ENCODE measurements around the gene STRBP. TPM values are rescaled to one million over a fixed set of nuclear protein-coding genes. Genes with fewer than 3 reads are reported as not detected.

The STRBP gene
- total and polyA plus RNA-seq, 2 experiments from 2014 or later = 1.4 to 2.5 TPM

GRCh38 chr9:123175854-123176629 is 92.3 kb downstream of the STRBP start:
- in situ Hi-C loops (cut with MboI) = no loop called here
- Histone ChIP-seq H3K9me3 (ENCODE audit: low read depth) (no peaks in the 10 kb centered on the region), H3K9me2 (ENCODE audit: insufficient read depth) (no peaks in the 10 kb centered on the region), H3K27ac (no peak overlapping the region), H3K36me3 (ENCODE audit: low read depth) (no peaks in the 10 kb centered on the region), H3K4me2 (ENCODE audit: unreplicated experiment) (peak overlapping the region; percentile 19), H3K4me3 (no peak overlapping the region), H3K27me3 (replicated peaks; ENCODE audit: insufficient read depth) (no peaks in the 10 kb centered on the region), H3K9ac (no peak overlapping the region), H3K79me2 (ENCODE audit: insufficient read depth) (no peaks in the 10 kb centered on the region), H3K4me1 (ENCODE audit: insufficient read depth) (no peaks in the 10 kb centered on the region), H3F3A (ENCODE audit: insufficient read depth) (no peaks in the 10 kb centered on the region), H2AFZ (no peak overlapping the region), H4K20me1 (ENCODE audit: insufficient read depth) (no peaks in the 10 kb centered on the region)
- 77 to 86% methylated on average over 4 of the region's 4 CpGs for WGBS, 2 experiments (ENCODE audit: low coverage in 1 of 2, low lambda C conversion rate in 2 of 2, missing lambda C conversion rate in 2 of 2)
- TF ChIP-seq EZH2 (IDR thresholded peaks at IDR 0.05; ENCODE audit: insufficient read depth, poor library complexity, severe bottlenecking) (no peak), EZH2phosphoT487 (IDR thresholded peaks at IDR 0.05; ENCODE audit: insufficient read depth, low read depth) (no peak)
- DNase-seq = peak; percentile 40

- no peak overlapping the region for H3K4me2 ChIP-seq (ENCODE audit: unreplicated experiment)
- no peak for DNase-seq
- WGBS, 2 experiments (ENCODE audit: low coverage in 1 of 2, low lambda C conversion rate in 2 of 2, missing lambda C conversion rate in 2 of 2) = 93 to 100% methylated on average over 1 of the region's 1 CpG
- in situ Hi-C loops (cut with MboI) = no loop called here
- no peaks in the 10 kb centered on the region for H3K9me2 ChIP-seq (ENCODE audit: insufficient read depth)
- no peaks in the 10 kb centered on the region for H3K27me3 ChIP-seq (replicated peaks; ENCODE audit: insufficient read depth)
- no peak overlapping the region for H3K4me3 ChIP-seq
- no peak overlapping the region for H3K27ac ChIP-seq
- no peaks in the 10 kb centered on the region for H3F3A ChIP-seq (ENCODE audit: insufficient read depth)
- no peaks in the 10 kb centered on the region for H3K36me3 ChIP-seq (ENCODE audit: low read depth)
- H4K20me1 ChIP-seq (ENCODE audit: insufficient read depth) = no peaks in the 10 kb centered on the region
- no peaks in the 10 kb centered on the region for H3K79me2 ChIP-seq (ENCODE audit: insufficient read depth)
- TF ChIP-seq EZH2phosphoT487 (IDR thresholded peaks at IDR 0.05; ENCODE audit: insufficient read depth, low read depth) = no peak
- TF ChIP-seq EZH2 (IDR thresholded peaks at IDR 0.05; ENCODE audit: insufficient read depth, poor library complexity, severe bottlenecking) = no peak
- no peak overlapping the region for H2AFZ ChIP-seq
- H3K4me1 ChIP-seq (ENCODE audit: insufficient read depth) = no peaks in the 10 kb centered on the region
- H3K9me3 ChIP-seq (ENCODE audit: low read depth) = no peaks in the 10 kb centered on the region
- H3K9ac ChIP-seq = no peak overlapping the region
Measured at GRCh38 chr9:123174887-123175518, 93.4 kb downstream of the STRBP start.

- Histone ChIP-seq H3K79me2 (ENCODE audit: insufficient read depth) (no peaks in the 10 kb centered on the region), H3K9me3 (ENCODE audit: low read depth) (no peaks in the 10 kb centered on the region), H3K4me1 (ENCODE audit: insufficient read depth) (no peaks in the 10 kb centered on the region), H3K36me3 (ENCODE audit: low read depth) (no peaks in the 10 kb centered on the region), H2AFZ (no peak overlapping the region), H3K27ac (no peak overlapping the region), H3K27me3 (replicated peaks; ENCODE audit: insufficient read depth) (no peaks in the 10 kb centered on the region), H3K4me2 (ENCODE audit: unreplicated experiment) (no peak overlapping the region), H3K9ac (no peak overlapping the region), H3K4me3 (no peak overlapping the region), H3K9me2 (ENCODE audit: insufficient read depth) (no peaks in the 10 kb centered on the region), H3F3A (ENCODE audit: insufficient read depth) (no peaks in the 10 kb centered on the region), H4K20me1 (ENCODE audit: insufficient read depth) (no peaks in the 10 kb centered on the region)
- 70 to 83% methylated on average over 1 of the region's 1 CpG for WGBS, 2 experiments (ENCODE audit: low coverage in 1 of 2, low lambda C conversion rate in 2 of 2, missing lambda C conversion rate in 2 of 2)
- no peak for DNase-seq
- TF ChIP-seq EZH2phosphoT487 (IDR thresholded peaks at IDR 0.05; ENCODE audit: insufficient read depth, low read depth) = no peak
- no peak for TF ChIP-seq EZH2 (IDR thresholded peaks at IDR 0.05; ENCODE audit: insufficient read depth, poor library complexity, severe bottlenecking)
- in situ Hi-C loops (cut with MboI) = no loop called here
Measured at GRCh38 chr9:123174079-123174478, 94.3 kb downstream of the STRBP start.

GRCh38 chr9:123169926-123170325 is 98.5 kb downstream of the STRBP start:
- Histone ChIP-seq H3K36me3 (ENCODE audit: low read depth) (no peaks in the 10 kb centered on the region), H3K27me3 (replicated peaks; ENCODE audit: insufficient read depth) (no peaks in the 10 kb centered on the region), H3K9ac (no peak overlapping the region), H3K9me2 (ENCODE audit: insufficient read depth) (no peaks in the 10 kb centered on the region), H3F3A (ENCODE audit: insufficient read depth) (no peaks in the 10 kb centered on the region), H3K4me1 (ENCODE audit: insufficient read depth) (no peaks in the 10 kb centered on the region), H3K4me3 (no peak overlapping the region), H3K4me2 (ENCODE audit: unreplicated experiment) (no peak overlapping the region), H3K79me2 (ENCODE audit: insufficient read depth) (no peaks in the 10 kb centered on the region), H2AFZ (no peak overlapping the region), H3K9me3 (ENCODE audit: low read depth) (no peaks in the 10 kb centered on the region), H4K20me1 (ENCODE audit: insufficient read depth) (no peaks in the 10 kb centered on the region), H3K27ac (no peak overlapping the region)
- DNase-seq = no peak
- in situ Hi-C loops (cut with MboI) = no loop called here
- TF ChIP-seq EZH2phosphoT487 (IDR thresholded peaks at IDR 0.05; ENCODE audit: insufficient read depth, low read depth) (no peak), EZH2 (IDR thresholded peaks at IDR 0.05; ENCODE audit: insufficient read depth, poor library complexity, severe bottlenecking) (no peak)
- WGBS, 2 experiments (ENCODE audit: low coverage in 1 of 2, low lambda C conversion rate in 2 of 2, missing lambda C conversion rate in 2 of 2) = 68 to 69% methylated on average over 3 of the region's 3 CpGs
